IMR-90 (cell line): ENCODE results near the gene FBXW2. TPM values are rescaled to one million over a fixed set of nuclear protein-coding genes. Genes with fewer than 3 reads are reported as not detected.

ENCODE experiments used
- ATAC-seq: fragments of 200-7000 bp; cut with Tn5 transposase; 2 replicates; pipeline ENCODE4 v1.9.1; 2020; ENCODE audit warnings: low read depth, mild to moderate bottlenecking, moderate library complexity
- BruUV-seq: library from RNA; stranded (reverse); fragments of 400-500 nt; replicated peaks from 2 replicates; lab custom pipeline; 2021; lab: Mats Ljungman, UMichigan
- CTCF ChIA-PET: fragments of 300-600 bp; formaldehyde crosslinking; extraction: SDS; loops from one replicate; lab custom pipeline; 2021; ENCODE audit warnings: antibody characterized with exemption; lab: Yijun Ruan, JAX
- POLR2A ChIA-PET: fragments of 300-600 bp; sonication (Branson Sonifier 250); formaldehyde crosslinking; loops from one replicate; lab custom pipeline; 2022; ENCODE audit warnings: antibody characterized with exemption; ENCODE audit not compliant: unreplicated experiment; lab: Charles Lee
- DNase-seq: peaks from one replicate; pipeline ENCODE4 v3.0.0; 2013
- H2AFZ ChIP-seq: replicated peaks from 2 replicates; pipeline ENCODE3; 2013; ENCODE audit warnings: low read length, mild to moderate bottlenecking; ENCODE audit not compliant: poor library complexity
- H2AK5ac ChIP-seq: 2 replicates; pipeline ENCODE4 v1.6.1; 2013; ENCODE audit warnings: low read depth, low read length, inconsistent platforms
- H2AK9ac ChIP-seq: replicated peaks from 2 replicates; pipeline ENCODE3; 2013; ENCODE audit warnings: mild to moderate bottlenecking, low read depth, low read length, moderate library complexity; ENCODE audit not compliant: poor library complexity
- H2BK120ac ChIP-seq: 2 replicates; pipeline ENCODE4 v1.6.1; 2013; ENCODE audit warnings: low read depth, low read length, inconsistent platforms
- H2BK15ac ChIP-seq: 3 replicates; pipeline ENCODE4 v1.6.1; 2013; ENCODE audit warnings: low read depth, low read length, inconsistent platforms
- H2BK20ac ChIP-seq: 2 replicates; pipeline ENCODE4 v1.6.1; 2013; ENCODE audit warnings: low read depth, mild to moderate bottlenecking, inconsistent platforms, low read length, moderate library complexity
- H2BK5ac ChIP-seq: 2 replicates; pipeline ENCODE4 v1.6.1; 2013; ENCODE audit warnings: mild to moderate bottlenecking, low read depth, low read length, inconsistent platforms; ENCODE audit not compliant: poor library complexity, severe bottlenecking
- H3K14ac ChIP-seq: replicated peaks from 2 replicates; pipeline ENCODE4 v1.6.1; 2013; ENCODE audit warnings: low read depth, low read length, inconsistent platforms
- H3K18ac ChIP-seq: 2 replicates; pipeline ENCODE4 v1.6.1; 2013; ENCODE audit warnings: low read depth, low read length, control low read depth
- H3K23ac ChIP-seq: 2 replicates; pipeline ENCODE4 v1.6.1; 2013; ENCODE audit warnings: low read depth, low read length, inconsistent platforms
- H3K27ac ChIP-seq: 2 replicates; pipeline ENCODE4 v1.5.1; 2013; ENCODE audit warnings: mild to moderate bottlenecking, control low read depth, low read length; ENCODE audit not compliant: insufficient read depth
- H3K27me3 ChIP-seq: 2 replicates; pipeline ENCODE4 v1.6.1; 2013; ENCODE audit warnings: low read length; ENCODE audit not compliant: control insufficient read depth, insufficient read depth
- H3K36me3 ChIP-seq: 2 replicates; pipeline ENCODE4 v1.6.1; 2013; ENCODE audit warnings: low read length, mixed read lengths; ENCODE audit not compliant: control insufficient read depth, insufficient read depth
- H3K4ac ChIP-seq: 2 replicates; pipeline ENCODE4 v1.6.1; 2013; ENCODE audit warnings: low read depth, low read length, inconsistent platforms
- H3K4me1 ChIP-seq: 2 replicates; pipeline ENCODE4 v1.6.1; 2013; ENCODE audit warnings: low read length, mixed read lengths; ENCODE audit not compliant: control insufficient read depth, insufficient read depth
- H3K4me2 ChIP-seq: 2 replicates; pipeline ENCODE4 v1.6.1; 2013; ENCODE audit warnings: low read depth, mild to moderate bottlenecking, control low read depth, low read length, moderate library complexity
- H3K4me3 ChIP-seq: 2 replicates; pipeline ENCODE4 v1.5.1; 2013; ENCODE audit warnings: low read depth, mild to moderate bottlenecking, control low read depth, low read length, moderate library complexity; ENCODE audit not compliant: insufficient read depth
- H3K56ac ChIP-seq: 2 replicates; pipeline ENCODE4 v1.6.1; 2013; ENCODE audit warnings: low read length, inconsistent platforms; ENCODE audit not compliant: insufficient read depth; ENCODE audit errors: extremely low read depth
- H3K79me1 ChIP-seq, 2 experiments: 2 replicates each; pipeline ENCODE4 v1.6.1; 2013; ENCODE audit warnings: low read length in 2 of 2, inconsistent platforms in 1 of 2, low read depth in 1 of 2
- H3K9ac ChIP-seq: 2 replicates; pipeline ENCODE4 v1.6.1; 2013; ENCODE audit warnings: low read depth, low read length, control low read depth
- H3K9me1 ChIP-seq: 2 replicates; pipeline ENCODE4 v1.6.1; 2013; ENCODE audit warnings: low read length, inconsistent platforms; ENCODE audit not compliant: insufficient read depth
- H3K9me3 ChIP-seq: 2 replicates; pipeline ENCODE4 v1.6.1; 2013; ENCODE audit warnings: low read length; ENCODE audit not compliant: control insufficient read depth, insufficient read depth
- H4K20me1 ChIP-seq: 2 replicates; pipeline ENCODE4 v1.6.1; 2013; ENCODE audit warnings: low read length, inconsistent platforms; ENCODE audit not compliant: insufficient read depth
- H4K5ac ChIP-seq: 2 replicates; pipeline ENCODE4 v1.6.1; 2013; ENCODE audit warnings: mild to moderate bottlenecking, low read depth, low read length, control low read depth
- H4K8ac ChIP-seq, 2 experiments: 2 replicates each; pipeline ENCODE4 v1.6.1; 2013; ENCODE audit warnings: low read depth in 2 of 2, low read length in 2 of 2, control low read depth in 1 of 2, inconsistent platforms in 1 of 2
- H4K91ac ChIP-seq: 2 replicates; pipeline ENCODE4 v1.6.1; 2013; ENCODE audit warnings: low read depth, low read length, inconsistent platforms; ENCODE audit not compliant: insufficient read depth
- BHLHE40 ChIP-seq: fragments of 150-350 bp; IDR thresholded peaks from 2 replicates; pipeline ENCODE4 v1.6.1; 2016; ENCODE audit warnings: mild to moderate bottlenecking, low read depth, low read length
- CEBPB ChIP-seq: IDR thresholded peaks from 2 replicates; pipeline ENCODE4 v1.6.1; 2012; ENCODE audit warnings: low read depth, low read length, improper control_type of control experiment
- CHD1 ChIP-seq: IDR thresholded peaks from 2 replicates; pipeline ENCODE4 v1.6.1; 2012; ENCODE audit warnings: low read depth, low read length, improper control_type of control experiment
- FOS ChIP-seq: fragments of 150-350 bp; IDR thresholded peaks from 2 replicates; pipeline ENCODE4 v1.6.1; 2016; ENCODE audit warnings: low read depth, low read length
- MAFK ChIP-seq: IDR thresholded peaks from 2 replicates; pipeline ENCODE4 v1.6.1; 2012; ENCODE audit warnings: low read depth, low read length, improper control_type of control experiment
- MAZ ChIP-seq: IDR thresholded peaks from 2 replicates; pipeline ENCODE4 v1.6.1; 2012; ENCODE audit warnings: low read depth, mild to moderate bottlenecking, low read length, improper control_type of control experiment, moderate library complexity, borderline replicate concordance
- MXI1 ChIP-seq: IDR thresholded peaks from 2 replicates; pipeline ENCODE4 v1.6.1; 2012; ENCODE audit warnings: low read depth, mild to moderate bottlenecking, low read length, moderate library complexity, borderline replicate concordance
- NFE2L2 ChIP-seq: fragments of 150-350 bp; IDR thresholded peaks from 2 replicates; pipeline ENCODE4 v1.6.1; 2016; ENCODE audit warnings: low read depth, mild to moderate bottlenecking, low read length
- POLR2A ChIP-seq: IDR thresholded peaks from 2 replicates; pipeline ENCODE4 v1.6.1; 2012; ENCODE audit warnings: mild to moderate bottlenecking, low read depth, low read length
- RAD21 ChIP-seq: IDR thresholded peaks from 2 replicates; pipeline ENCODE4 v1.6.1; 2012; ENCODE audit warnings: low read length, improper control_type of control experiment
- RCOR1 ChIP-seq: IDR thresholded peaks from 2 replicates; pipeline ENCODE4 v1.6.1; 2012; ENCODE audit warnings: mild to moderate bottlenecking, low read length, improper control_type of control experiment; ENCODE audit not compliant: insufficient replicate concordance
- RFX5 ChIP-seq: IDR thresholded peaks from 2 replicates; pipeline ENCODE4 v1.8.0; 2012; ENCODE audit warnings: low read depth, mild to moderate bottlenecking, low read length, moderate library complexity
- SMC3 ChIP-seq: fragments of 150-350 bp; IDR thresholded peaks from 2 replicates; pipeline ENCODE4 v1.6.1; 2016; ENCODE audit warnings: low read depth, mild to moderate bottlenecking, antibody characterized with exemption, low read length, moderate library complexity
- WGBS, 2 experiments: methylation state at CpG; one replicate each; pipeline versions ENCODE4 v1.1.5 to v1.1.7; 2013; ENCODE audit warnings: missing lambda C conversion rate in 2 of 2; ENCODE audit not compliant: insufficient read length in 1 of 2; ENCODE audit errors: extremely low coverage in 2 of 2; 5-methylcytosine and 5-hydroxymethylcytosine counted together
- dilution Hi-C: fragments of 300-500 bp; cut with HindIII; formaldehyde crosslinking; loops from one replicate; pipeline ENCODE4 v1.14.3; 2018; ENCODE audit warnings: low sequenced_read_pairs; ENCODE audit not compliant: unreplicated experiment
- in situ Hi-C: fragments of 300-500 bp; cut with MboI; formaldehyde crosslinking; loops from 3 replicates; pipeline ENCODE4 v1.14.3; 2019; ENCODE audit warnings: low sequenced_read_pairs, inconsistent platforms, mixed read lengths
- intact Hi-C: fragments of 100-400 bp; cut with micrococcal nuclease; formaldehyde crosslinking; loops from 2 replicates; pipeline ENCODE4 v1.10.0; 2022
- polyA plus RNA-seq, 3 experiments: library from polyadenylated mRNA; depleted of rRNA; stranded (reverse); fragments of >200 nt; gene quantifications; 2 replicates each; pipeline ENCODE4 v1.2.3, GENCODE V29; 2012; ENCODE audit warnings: low replicate concordance in 1 of 3
- total RNA-seq: library from RNA; depleted of rRNA; stranded (reverse); fragments of >200 nt; gene quantifications from 2 replicates; pipeline ENCODE4 v1.2.3, GENCODE V29; 2012
- TF ChIP-seq, protein P1 (sequence below): fragments of 150-350 bp; IDR thresholded peaks from 2 replicates; pipeline ENCODE4 v1.6.1; 2017; ENCODE audit warnings: mild to moderate bottlenecking, antibody characterized with exemption, low read length, low read depth
- TF ChIP-seq, protein P2 (sequence below): conservative IDR thresholded peaks from 2 replicates; pipeline ENCODE4 v1.5.1; 2012; ENCODE audit warnings: mild to moderate bottlenecking, low read depth, low read length, improper control_type of control experiment
- TF ChIP-seq, protein P3 (sequence below): fragments of 150-350 bp; IDR thresholded peaks from 2 replicates; pipeline ENCODE4 v1.6.1; 2016; ENCODE audit warnings: low read depth, mild to moderate bottlenecking, low read length, moderate library complexity, borderline replicate concordance

Gene FBXW2
- total and polyA plus RNA-seq, 2 of the 4 experiments (the other 2 are of a cell fraction), result 27.1 to 43.5 TPM

DNA sequence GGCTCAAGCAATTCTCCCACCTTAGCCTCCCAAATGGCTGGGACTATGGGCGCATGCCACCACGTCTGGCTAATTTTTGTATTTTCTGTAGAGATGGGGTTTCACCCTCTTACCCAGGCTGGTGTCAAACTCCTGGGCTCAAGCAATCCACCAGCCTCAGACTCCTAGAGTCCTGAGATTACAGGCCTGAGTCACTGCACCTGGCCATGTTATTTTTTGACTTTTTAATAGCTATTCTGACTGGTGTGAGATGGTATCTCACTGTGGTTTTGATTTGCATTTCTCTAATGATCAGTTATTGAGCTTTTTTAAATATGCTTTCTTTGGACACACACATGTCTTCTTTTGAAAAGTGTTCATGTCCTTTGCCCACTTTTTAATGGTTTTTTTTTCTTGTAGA, 38.2 kb downstream of the FBXW2 start:
- Histone ChIP-seq H3K27ac (no peak overlapping the region), H2BK5ac (no peak overlapping the region), H4K91ac (no peak overlapping the region), H3K4me2 (no peak overlapping the region), H3K4me1 (peaks cover 4% of the 10 kb centered on the region; the same call in 1 of the 2 replicates), H4K5ac (no peak overlapping the region), H3K36me3 (peaks cover 5% of the 10 kb centered on the region), H3K56ac (no peak overlapping the region), H3K27me3 (no peaks in the 10 kb centered on the region), H2BK20ac (no peak overlapping the region), H2BK120ac (no peak overlapping the region), H3K18ac (no peak overlapping the region), H4K8ac (no peak overlapping the region), H2BK15ac (no peak overlapping the region), H3K23ac (no peak overlapping the region), H4K20me1 (no peaks in the 10 kb centered on the region), H3K9ac (no peak overlapping the region), H2AK5ac (no peak overlapping the region), H2AFZ (no peak overlapping the region), H3K9me1 (0 out of 2 replicates have a peak, but pooled peaks cover 2% of the 10 kb centered on the region), H3K9me3 (no peaks in the 10 kb centered on the region), H2AK9ac (no peak overlapping the region), H3K79me1 (peaks cover 0 to 8% of the 10 kb centered on the region in 2 experiments; a peak in 1 of 4 replicates), H3K4me3 (no peak overlapping the region), H3K4ac (no peak overlapping the region), H3K14ac (no peak overlapping the region)
- dilution Hi-C loops, result no loop called here
- POLR2A ChIA-PET, result no interaction called here
- ATAC-seq (no peak), DNase-seq (no peak)
- in situ Hi-C loops, result loop anchor here (10.0 to 25.0 kb wide), 2 partner anchors 310 to 632 kb away; no protein-coding TSS in a partner anchor
- intact Hi-C loops, result loop anchor here (1.0 to 5.0 kb wide), 4 partner anchors 136 to 442 kb away; partner anchors contain the start of gene CNTRL
- TF ChIP-seq RFX5 (no peak), POLR2A (no peak), BHLHE40 (no peak), NFE2L2 (no peak), MAZ (no peak), RCOR1 (no peak), MAFK (no peak), CEBPB (no peak), SMC3 (no peak), RAD21 (no peak), MXI1 (no peak), FOS (no peak), CHD1 (no peak)
- TF ChIP-seq, protein P1, sequence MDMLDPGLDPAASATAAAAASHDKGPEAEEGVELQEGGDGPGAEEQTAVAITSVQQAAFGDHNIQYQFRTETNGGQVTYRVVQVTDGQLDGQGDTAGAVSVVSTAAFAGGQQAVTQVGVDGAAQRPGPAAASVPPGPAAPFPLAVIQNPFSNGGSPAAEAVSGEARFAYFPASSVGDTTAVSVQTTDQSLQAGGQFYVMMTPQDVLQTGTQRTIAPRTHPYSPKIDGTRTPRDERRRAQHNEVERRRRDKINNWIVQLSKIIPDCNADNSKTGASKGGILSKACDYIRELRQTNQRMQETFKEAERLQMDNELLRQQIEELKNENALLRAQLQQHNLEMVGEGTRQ, result no peak
- TF ChIP-seq, protein P2, sequence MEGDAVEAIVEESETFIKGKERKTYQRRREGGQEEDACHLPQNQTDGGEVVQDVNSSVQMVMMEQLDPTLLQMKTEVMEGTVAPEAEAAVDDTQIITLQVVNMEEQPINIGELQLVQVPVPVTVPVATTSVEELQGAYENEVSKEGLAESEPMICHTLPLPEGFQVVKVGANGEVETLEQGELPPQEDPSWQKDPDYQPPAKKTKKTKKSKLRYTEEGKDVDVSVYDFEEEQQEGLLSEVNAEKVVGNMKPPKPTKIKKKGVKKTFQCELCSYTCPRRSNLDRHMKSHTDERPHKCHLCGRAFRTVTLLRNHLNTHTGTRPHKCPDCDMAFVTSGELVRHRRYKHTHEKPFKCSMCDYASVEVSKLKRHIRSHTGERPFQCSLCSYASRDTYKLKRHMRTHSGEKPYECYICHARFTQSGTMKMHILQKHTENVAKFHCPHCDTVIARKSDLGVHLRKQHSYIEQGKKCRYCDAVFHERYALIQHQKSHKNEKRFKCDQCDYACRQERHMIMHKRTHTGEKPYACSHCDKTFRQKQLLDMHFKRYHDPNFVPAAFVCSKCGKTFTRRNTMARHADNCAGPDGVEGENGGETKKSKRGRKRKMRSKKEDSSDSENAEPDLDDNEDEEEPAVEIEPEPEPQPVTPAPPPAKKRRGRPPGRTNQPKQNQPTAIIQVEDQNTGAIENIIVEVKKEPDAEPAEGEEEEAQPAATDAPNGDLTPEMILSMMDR, result no peak
- TF ChIP-seq, protein P3, sequence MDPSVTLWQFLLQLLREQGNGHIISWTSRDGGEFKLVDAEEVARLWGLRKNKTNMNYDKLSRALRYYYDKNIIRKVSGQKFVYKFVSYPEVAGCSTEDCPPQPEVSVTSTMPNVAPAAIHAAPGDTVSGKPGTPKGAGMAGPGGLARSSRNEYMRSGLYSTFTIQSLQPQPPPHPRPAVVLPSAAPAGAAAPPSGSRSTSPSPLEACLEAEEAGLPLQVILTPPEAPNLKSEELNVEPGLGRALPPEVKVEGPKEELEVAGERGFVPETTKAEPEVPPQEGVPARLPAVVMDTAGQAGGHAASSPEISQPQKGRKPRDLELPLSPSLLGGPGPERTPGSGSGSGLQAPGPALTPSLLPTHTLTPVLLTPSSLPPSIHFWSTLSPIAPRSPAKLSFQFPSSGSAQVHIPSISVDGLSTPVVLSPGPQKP, result no peak
- BruUV-seq, result no TSS peak
- WGBS, 2 experiments, result no CpG with 5 or more reads among the region's 2 CpGs
- CTCF ChIA-PET, result interaction anchor here (1.0 to 1.8 kb wide), 5 partner anchors 12 to 307 kb away, joined by 3 to 7 read pairs (median 6); no protein-coding TSS in a partner anchor
